GM23338 (cell line): Measurements from ENCODE around the gene NUDT5. TPM values are rescaled to one million over a fixed set of nuclear protein-coding genes. Genes with fewer than 3 reads are reported as not detected.

Experiments
- ATAC-seq: fragments of 200-7000 bp; cut with Tn5 transposase; 3 replicates; pipeline ENCODE4 v1.9.1; 2020
- DNase-seq: peaks from one replicate; pipeline ENCODE4 v3.0.0-alpha.2; 2015; ENCODE audit warnings: low spot score
- H2AFZ ChIP-seq: fragments of 200-600 bp; sonication (generic); 2 replicates; pipeline ENCODE4 v1.8.0; 2016; ENCODE audit warnings: antibody characterized with exemption, mild to moderate bottlenecking, moderate library complexity
- H3F3A ChIP-seq: fragments of 200-600 bp; sonication (generic); replicated peaks from 2 replicates; pipeline ENCODE4 v1.8.0; 2017; ENCODE audit warnings: antibody characterized with exemption, mixed run types, low read depth
- H3K27ac ChIP-seq: fragments of 200-600 bp; sonication (generic); 2 replicates; pipeline ENCODE4 v1.6.1; 2016; ENCODE audit warnings: low read depth
- H3K27me3 ChIP-seq: fragments of 200-600 bp; sonication (generic); 2 replicates; pipeline ENCODE4 v1.8.0; 2016; ENCODE audit warnings: mild to moderate bottlenecking, mixed run types, moderate library complexity; ENCODE audit not compliant: insufficient read depth
- H3K36me3 ChIP-seq: fragments of 200-600 bp; sonication (generic); 2 replicates; pipeline ENCODE4 v1.8.0; 2016; ENCODE audit warnings: mild to moderate bottlenecking; ENCODE audit not compliant: insufficient read depth
- H3K4me1 ChIP-seq: fragments of 200-600 bp; sonication (generic); 2 replicates; pipeline ENCODE4 v1.8.0; 2016; ENCODE audit warnings: mild to moderate bottlenecking, moderate library complexity; ENCODE audit not compliant: insufficient read depth
- H3K4me2 ChIP-seq: fragments of 200-600 bp; sonication (generic); 2 replicates; pipeline ENCODE4 v1.7.1; 2017; ENCODE audit warnings: mixed run types
- H3K4me3 ChIP-seq: fragments of 200-600 bp; sonication (generic); 2 replicates; pipeline ENCODE4 v1.6.1; 2016; ENCODE audit warnings: mixed run types
- H3K79me2 ChIP-seq: fragments of 200-600 bp; sonication (generic); replicated peaks from 2 replicates; pipeline ENCODE4 v1.8.0; 2017; ENCODE audit warnings: mild to moderate bottlenecking; ENCODE audit not compliant: insufficient read depth
- H3K9me2 ChIP-seq: fragments of 200-600 bp; sonication (generic); 2 replicates; pipeline ENCODE4 v1.8.0; 2017; ENCODE audit not compliant: insufficient read depth
- H4K20me1 ChIP-seq: fragments of 200-600 bp; sonication (generic); replicated peaks from 2 replicates; pipeline ENCODE4 v1.8.0; 2017; ENCODE audit warnings: mild to moderate bottlenecking; ENCODE audit not compliant: insufficient read depth
- H3K27ac Mint-ChIP-seq: 2 replicates; pipeline ENCODE4 v1.8.0; 2020; ENCODE audit warnings: inconsistent platforms, mild to moderate bottlenecking, moderate library complexity, mixed read lengths
- H3K27me3 Mint-ChIP-seq: 3 replicates; pipeline ENCODE4 v1.8.0; 2022; ENCODE audit warnings: low read depth, mild to moderate bottlenecking, moderate library complexity, mixed read lengths, inconsistent platforms; ENCODE audit not compliant: insufficient read depth, poor library complexity
- H3K36me3 Mint-ChIP-seq: 3 replicates; pipeline ENCODE4 v1.8.0; 2021; ENCODE audit warnings: low read depth, mild to moderate bottlenecking, inconsistent platforms, moderate library complexity, mixed read lengths
- H3K4me1 Mint-ChIP-seq: 3 replicates; pipeline ENCODE4 v1.8.0; 2020; ENCODE audit warnings: mild to moderate bottlenecking, inconsistent platforms, mixed read lengths
- H3K4me3 Mint-ChIP-seq: 3 replicates; pipeline ENCODE4 v1.8.0; 2021; ENCODE audit warnings: moderate library complexity, mild to moderate bottlenecking, inconsistent platforms, mixed read lengths
- H3K9me3 Mint-ChIP-seq: 3 replicates; pipeline ENCODE4 v1.8.0; 2020; ENCODE audit warnings: moderate library complexity, mild to moderate bottlenecking, inconsistent platforms, mixed read lengths
- CREB1 ChIP-seq: fragments of 250-450 bp; sonication (Bioruptor Pico); IDR thresholded peaks from 2 replicates; pipeline ENCODE4 v1.5.0; 2020; ENCODE audit warnings: low read depth, mild to moderate bottlenecking, moderate library complexity
- EZH2 ChIP-seq: fragments of 200-600 bp; sonication (generic); IDR thresholded peaks from one replicate; pipeline ENCODE4 v1.8.0; 2017; ENCODE audit warnings: antibody characterized with exemption, mild to moderate bottlenecking, low read depth; ENCODE audit not compliant: unreplicated experiment
- EZH2phosphoT487 ChIP-seq: fragments of 200-600 bp; sonication (generic); IDR thresholded peaks from one replicate; pipeline ENCODE4 v1.8.1; 2018; ENCODE audit warnings: antibody characterized with exemption; ENCODE audit not compliant: unreplicated experiment
- POLR2AphosphoS5 ChIP-seq: IDR thresholded peaks from 2 replicates; pipeline ENCODE4 v1.6.1; 2016; ENCODE audit warnings: antibody characterized with exemption, low read depth
- ZNF331 ChIP-seq: fragments of 250-450 bp; sonication (Bioruptor Pico); IDR thresholded peaks from 2 replicates; pipeline ENCODE4 v1.5.0; 2020; ENCODE audit warnings: low read depth, mild to moderate bottlenecking, moderate library complexity
- polyA plus RNA-seq: library from polyadenylated mRNA; unstranded; fragments of >200 nt; fragmentation: Nextera tagmentation; extraction: Ambion mirVana; gene quantifications from 2 replicates; pipeline ENCODE4 v1.2.1, GENCODE V29; 2016
- total RNA-seq: library from RNA; depleted of rRNA; stranded (reverse); fragments of >200 nt; shearing (Covaris generic); gene quantifications from 2 replicates; pipeline ENCODE4 v1.2.3, GENCODE V29; 2014
- TF ChIP-seq, protein P1 (sequence below): IDR thresholded peaks from one replicate; pipeline ENCODE4 v1.6.1; 2018; ENCODE audit warnings: antibody characterized with exemption; ENCODE audit not compliant: unreplicated experiment
- TF ChIP-seq, protein P2 (sequence below), 2 experiments: fragments of 200-600 bp in 1 of 2; sonication (generic) in 1 of 2; conservative IDR thresholded peaks; 2 replicates each; pipeline versions ENCODE4 v1.5.1 to v1.6.1; 2016 to 2017; ENCODE audit warnings: antibody characterized with exemption in 2 of 2, low read depth in 2 of 2, mild to moderate bottlenecking in 2 of 2, moderate library complexity in 1 of 2
- TF ChIP-seq, protein P3 (sequence below): fragments of 250-450 bp; sonication (Bioruptor Pico); IDR thresholded peaks from 2 replicates; pipeline ENCODE4 v1.5.0; 2020; ENCODE audit warnings: mild to moderate bottlenecking, moderate library complexity
- TF ChIP-seq, protein P4 (sequence below): IDR thresholded peaks from 2 replicates; pipeline ENCODE4 v1.6.1; 2016; ENCODE audit warnings: antibody characterized with exemption

NUDT5 gene
- total and polyA plus RNA-seq, 2 experiments from 2014 or later = 94.3 to 255 TPM

DNA sequence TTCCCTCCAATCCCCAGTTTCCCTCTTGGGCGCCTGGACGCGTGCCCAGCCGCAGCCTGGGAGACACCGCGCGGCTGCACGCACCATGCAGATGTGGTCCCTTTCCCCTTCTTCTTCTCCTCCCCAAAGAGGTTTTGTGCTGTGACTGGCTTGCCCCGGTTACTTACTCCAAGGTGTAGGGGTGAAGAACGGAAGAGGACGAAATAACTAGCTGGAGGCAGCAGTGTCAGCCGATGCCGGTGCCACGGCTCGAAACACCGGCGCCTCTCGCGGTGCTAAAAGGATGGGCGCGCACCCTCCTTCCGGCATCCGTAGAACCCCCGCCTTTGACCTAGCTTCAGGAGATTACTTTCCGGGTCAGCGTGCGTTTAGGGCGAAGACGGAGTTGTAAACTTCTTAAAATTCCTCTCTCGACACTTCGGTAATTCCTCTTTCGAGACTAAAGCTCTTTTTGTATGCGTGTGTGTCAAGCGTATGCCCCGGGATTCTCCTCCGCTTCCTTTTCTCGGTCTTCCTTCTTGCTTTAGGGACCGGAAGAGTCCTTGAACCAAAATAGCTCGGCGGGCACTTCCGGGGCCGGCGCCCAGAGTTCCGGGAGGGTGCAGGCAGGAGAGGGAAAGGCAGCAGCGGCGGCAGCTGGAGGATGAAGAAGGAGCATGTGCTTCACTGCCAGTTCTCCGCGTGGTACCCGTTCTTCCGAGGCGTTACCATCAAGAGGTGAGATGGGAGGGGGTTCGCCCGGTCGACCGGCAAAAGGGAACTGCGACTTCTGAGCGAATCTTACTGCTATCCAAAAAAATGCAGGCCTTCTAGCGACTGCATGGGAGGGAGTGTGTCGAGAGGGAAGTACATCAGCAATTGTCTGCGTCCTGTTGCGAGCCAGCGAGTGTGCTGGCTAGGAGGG lies at the start of gene NUDT5, which contains the start of gene CDC123 (continued):
- TF ChIP-seq, protein P1, sequence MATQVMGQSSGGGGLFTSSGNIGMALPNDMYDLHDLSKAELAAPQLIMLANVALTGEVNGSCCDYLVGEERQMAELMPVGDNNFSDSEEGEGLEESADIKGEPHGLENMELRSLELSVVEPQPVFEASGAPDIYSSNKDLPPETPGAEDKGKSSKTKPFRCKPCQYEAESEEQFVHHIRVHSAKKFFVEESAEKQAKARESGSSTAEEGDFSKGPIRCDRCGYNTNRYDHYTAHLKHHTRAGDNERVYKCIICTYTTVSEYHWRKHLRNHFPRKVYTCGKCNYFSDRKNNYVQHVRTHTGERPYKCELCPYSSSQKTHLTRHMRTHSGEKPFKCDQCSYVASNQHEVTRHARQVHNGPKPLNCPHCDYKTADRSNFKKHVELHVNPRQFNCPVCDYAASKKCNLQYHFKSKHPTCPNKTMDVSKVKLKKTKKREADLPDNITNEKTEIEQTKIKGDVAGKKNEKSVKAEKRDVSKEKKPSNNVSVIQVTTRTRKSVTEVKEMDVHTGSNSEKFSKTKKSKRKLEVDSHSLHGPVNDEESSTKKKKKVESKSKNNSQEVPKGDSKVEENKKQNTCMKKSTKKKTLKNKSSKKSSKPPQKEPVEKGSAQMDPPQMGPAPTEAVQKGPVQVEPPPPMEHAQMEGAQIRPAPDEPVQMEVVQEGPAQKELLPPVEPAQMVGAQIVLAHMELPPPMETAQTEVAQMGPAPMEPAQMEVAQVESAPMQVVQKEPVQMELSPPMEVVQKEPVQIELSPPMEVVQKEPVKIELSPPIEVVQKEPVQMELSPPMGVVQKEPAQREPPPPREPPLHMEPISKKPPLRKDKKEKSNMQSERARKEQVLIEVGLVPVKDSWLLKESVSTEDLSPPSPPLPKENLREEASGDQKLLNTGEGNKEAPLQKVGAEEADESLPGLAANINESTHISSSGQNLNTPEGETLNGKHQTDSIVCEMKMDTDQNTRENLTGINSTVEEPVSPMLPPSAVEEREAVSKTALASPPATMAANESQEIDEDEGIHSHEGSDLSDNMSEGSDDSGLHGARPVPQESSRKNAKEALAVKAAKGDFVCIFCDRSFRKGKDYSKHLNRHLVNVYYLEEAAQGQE = no peak

DNA sequence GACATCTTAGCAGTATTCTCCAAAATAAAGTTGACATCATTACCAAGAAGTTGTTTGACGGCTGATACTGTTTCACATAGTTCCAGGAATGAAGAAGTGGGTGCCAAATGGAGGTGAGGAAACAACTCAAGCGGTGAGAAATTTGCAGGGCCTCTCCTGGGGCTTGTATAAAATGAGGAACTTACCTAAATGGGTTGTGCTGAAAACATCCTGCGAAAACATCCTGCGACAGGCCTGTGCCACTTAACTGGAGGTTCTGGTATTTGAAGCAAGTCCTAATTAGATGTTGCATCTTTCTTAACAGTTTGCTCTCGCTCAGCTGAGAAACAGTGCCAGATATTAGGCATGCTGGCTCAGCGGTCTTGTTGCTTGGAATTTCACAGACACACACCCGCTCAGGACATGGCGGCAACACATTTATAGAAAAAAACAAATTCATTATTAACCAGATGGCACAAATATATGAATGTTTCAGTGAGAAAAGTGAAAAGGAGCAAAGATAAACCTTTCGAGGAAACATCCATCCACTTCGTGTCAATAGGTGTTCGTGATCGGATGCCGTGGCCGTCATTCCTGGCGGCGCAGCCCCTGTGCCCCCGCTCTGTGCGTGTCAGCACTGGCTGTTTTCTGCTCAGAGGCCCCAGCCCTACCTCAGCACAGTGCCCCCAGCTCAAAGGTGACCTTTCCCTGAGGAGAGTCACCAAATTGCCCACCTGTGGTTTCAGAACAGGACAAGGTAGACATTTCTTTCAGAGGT lies 48.4 kb upstream of the NUDT5 start:
- Mint-ChIP-seq H3K9me3 (no peaks in the 10 kb centered on the region), H3K4me1 (no peaks in the 10 kb centered on the region), H3K4me3 (no peak overlapping the region), H3K36me3 (peaks cover 75% of the 10 kb centered on the region), H3K27ac (no peak overlapping the region), H3K27me3 (peaks cover 4% of the 10 kb centered on the region)
- no peaks in the 10 kb centered on the region for H3K9me2 ChIP-seq
- H3K27ac ChIP-seq = no peak overlapping the region
- H3K4me2 ChIP-seq = no peak overlapping the region
- H3K4me3 ChIP-seq = no peak overlapping the region
- ATAC-seq (no peak), DNase-seq (no peak)
- no peaks in the 10 kb centered on the region; the same call in 1 of the 2 replicates for H4K20me1 ChIP-seq
- no peaks in the 10 kb centered on the region for H3K4me1 ChIP-seq
- no peak overlapping the region for H2AFZ ChIP-seq
- no peaks in the 10 kb centered on the region for H3K27me3 ChIP-seq
- peaks cover 24% of the 10 kb centered on the region for H3K79me2 ChIP-seq
- no peaks in the 10 kb centered on the region for H3F3A ChIP-seq
- peaks cover 14% of the 10 kb centered on the region for H3K36me3 ChIP-seq
- TF ChIP-seq, protein P2, sequence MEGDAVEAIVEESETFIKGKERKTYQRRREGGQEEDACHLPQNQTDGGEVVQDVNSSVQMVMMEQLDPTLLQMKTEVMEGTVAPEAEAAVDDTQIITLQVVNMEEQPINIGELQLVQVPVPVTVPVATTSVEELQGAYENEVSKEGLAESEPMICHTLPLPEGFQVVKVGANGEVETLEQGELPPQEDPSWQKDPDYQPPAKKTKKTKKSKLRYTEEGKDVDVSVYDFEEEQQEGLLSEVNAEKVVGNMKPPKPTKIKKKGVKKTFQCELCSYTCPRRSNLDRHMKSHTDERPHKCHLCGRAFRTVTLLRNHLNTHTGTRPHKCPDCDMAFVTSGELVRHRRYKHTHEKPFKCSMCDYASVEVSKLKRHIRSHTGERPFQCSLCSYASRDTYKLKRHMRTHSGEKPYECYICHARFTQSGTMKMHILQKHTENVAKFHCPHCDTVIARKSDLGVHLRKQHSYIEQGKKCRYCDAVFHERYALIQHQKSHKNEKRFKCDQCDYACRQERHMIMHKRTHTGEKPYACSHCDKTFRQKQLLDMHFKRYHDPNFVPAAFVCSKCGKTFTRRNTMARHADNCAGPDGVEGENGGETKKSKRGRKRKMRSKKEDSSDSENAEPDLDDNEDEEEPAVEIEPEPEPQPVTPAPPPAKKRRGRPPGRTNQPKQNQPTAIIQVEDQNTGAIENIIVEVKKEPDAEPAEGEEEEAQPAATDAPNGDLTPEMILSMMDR (conservative IDR thresholded peaks at IDR 0.05; ENCODE audit: low read depth in 2 of 2) = no peak
- TF ChIP-seq, protein P3, sequence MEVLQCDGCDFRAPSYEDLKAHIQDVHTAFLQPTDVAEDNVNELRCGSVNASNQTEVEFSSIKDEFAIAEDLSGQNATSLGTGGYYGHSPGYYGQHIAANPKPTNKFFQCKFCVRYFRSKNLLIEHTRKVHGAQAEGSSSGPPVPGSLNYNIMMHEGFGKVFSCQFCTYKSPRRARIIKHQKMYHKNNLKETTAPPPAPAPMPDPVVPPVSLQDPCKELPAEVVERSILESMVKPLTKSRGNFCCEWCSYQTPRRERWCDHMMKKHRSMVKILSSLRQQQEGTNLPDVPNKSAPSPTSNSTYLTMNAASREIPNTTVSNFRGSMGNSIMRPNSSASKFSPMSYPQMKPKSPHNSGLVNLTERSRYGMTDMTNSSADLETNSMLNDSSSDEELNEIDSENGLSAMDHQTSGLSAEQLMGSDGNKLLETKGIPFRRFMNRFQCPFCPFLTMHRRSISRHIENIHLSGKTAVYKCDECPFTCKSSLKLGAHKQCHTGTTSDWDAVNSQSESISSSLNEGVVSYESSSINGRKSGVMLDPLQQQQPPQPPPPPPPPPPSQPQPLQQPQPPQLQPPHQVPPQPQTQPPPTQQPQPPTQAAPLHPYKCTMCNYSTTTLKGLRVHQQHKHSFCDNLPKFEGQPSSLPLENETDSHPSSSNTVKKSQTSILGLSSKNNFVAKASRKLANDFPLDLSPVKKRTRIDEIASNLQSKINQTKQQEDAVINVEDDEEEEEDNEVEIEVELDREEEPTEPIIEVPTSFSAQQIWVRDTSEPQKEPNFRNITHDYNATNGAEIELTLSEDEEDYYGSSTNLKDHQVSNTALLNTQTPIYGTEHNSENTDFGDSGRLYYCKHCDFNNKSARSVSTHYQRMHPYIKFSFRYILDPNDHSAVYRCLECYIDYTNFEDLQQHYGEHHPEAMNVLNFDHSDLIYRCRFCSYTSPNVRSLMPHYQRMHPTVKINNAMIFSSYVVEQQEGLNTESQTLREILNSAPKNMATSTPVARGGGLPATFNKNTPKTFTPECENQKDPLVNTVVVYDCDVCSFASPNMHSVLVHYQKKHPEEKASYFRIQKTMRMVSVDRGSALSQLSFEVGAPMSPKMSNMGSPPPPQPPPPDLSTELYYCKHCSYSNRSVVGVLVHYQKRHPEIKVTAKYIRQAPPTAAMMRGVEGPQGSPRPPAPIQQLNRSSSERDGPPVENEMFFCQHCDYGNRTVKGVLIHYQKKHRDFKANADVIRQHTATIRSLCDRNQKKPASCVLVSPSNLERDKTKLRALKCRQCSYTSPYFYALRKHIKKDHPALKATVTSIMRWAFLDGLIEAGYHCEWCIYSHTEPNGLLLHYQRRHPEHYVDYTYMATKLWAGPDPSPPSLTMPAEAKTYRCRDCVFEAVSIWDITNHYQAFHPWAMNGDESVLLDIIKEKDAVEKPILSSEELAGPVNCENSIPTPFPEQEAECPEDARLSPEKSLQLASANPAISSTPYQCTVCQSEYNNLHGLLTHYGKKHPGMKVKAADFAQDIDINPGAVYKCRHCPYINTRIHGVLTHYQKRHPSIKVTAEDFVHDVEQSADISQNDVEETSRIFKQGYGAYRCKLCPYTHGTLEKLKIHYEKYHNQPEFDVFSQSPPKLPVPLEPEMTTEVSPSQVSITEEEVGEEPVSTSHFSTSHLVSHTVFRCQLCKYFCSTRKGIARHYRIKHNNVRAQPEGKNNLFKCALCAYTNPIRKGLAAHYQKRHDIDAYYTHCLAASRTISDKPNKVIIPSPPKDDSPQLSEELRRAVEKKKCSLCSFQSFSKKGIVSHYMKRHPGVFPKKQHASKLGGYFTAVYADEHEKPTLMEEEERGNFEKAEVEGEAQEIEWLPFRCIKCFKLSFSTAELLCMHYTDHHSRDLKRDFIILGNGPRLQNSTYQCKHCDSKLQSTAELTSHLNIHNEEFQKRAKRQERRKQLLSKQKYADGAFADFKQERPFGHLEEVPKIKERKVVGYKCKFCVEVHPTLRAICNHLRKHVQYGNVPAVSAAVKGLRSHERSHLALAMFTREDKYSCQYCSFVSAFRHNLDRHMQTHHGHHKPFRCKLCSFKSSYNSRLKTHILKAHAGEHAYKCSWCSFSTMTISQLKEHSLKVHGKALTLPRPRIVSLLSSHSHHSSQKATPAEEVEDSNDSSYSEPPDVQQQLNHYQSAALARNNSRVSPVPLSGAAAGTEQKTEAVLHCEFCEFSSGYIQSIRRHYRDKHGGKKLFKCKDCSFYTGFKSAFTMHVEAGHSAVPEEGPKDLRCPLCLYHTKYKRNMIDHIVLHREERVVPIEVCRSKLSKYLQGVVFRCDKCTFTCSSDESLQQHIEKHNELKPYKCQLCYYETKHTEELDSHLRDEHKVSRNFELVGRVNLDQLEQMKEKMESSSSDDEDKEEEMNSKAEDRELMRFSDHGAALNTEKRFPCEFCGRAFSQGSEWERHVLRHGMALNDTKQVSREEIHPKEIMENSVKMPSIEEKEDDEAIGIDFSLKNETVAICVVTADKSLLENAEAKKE (CRISPR knock-in tag) = no peak
- no peak for TF ChIP-seq EZH2phosphoT487
- TF ChIP-seq, protein P4, sequence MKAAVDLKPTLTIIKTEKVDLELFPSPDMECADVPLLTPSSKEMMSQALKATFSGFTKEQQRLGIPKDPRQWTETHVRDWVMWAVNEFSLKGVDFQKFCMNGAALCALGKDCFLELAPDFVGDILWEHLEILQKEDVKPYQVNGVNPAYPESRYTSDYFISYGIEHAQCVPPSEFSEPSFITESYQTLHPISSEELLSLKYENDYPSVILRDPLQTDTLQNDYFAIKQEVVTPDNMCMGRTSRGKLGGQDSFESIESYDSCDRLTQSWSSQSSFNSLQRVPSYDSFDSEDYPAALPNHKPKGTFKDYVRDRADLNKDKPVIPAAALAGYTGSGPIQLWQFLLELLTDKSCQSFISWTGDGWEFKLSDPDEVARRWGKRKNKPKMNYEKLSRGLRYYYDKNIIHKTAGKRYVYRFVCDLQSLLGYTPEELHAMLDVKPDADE = no peak
- TF ChIP-seq POLR2AphosphoS5 = no peak
- no peak for TF ChIP-seq EZH2
- TF ChIP-seq CREB1 (CRISPR knock-in tag) = no peak
- TF ChIP-seq ZNF331 = no peak
